GM12873 (cell line): ENCODE results near the gene ACOX1.

Experiments
- TF ChIP-seq, protein P1 (sequence below): IDR thresholded peaks from 2 replicates; pipeline ENCODE4 v1.5.1; 2012; ENCODE audit warnings: low read depth, mild to moderate bottlenecking, moderate library complexity, low read length, control low read depth; ENCODE audit not compliant: insufficient read depth; ENCODE audit errors: missing control alignments

The ACOX1 gene

DNA sequence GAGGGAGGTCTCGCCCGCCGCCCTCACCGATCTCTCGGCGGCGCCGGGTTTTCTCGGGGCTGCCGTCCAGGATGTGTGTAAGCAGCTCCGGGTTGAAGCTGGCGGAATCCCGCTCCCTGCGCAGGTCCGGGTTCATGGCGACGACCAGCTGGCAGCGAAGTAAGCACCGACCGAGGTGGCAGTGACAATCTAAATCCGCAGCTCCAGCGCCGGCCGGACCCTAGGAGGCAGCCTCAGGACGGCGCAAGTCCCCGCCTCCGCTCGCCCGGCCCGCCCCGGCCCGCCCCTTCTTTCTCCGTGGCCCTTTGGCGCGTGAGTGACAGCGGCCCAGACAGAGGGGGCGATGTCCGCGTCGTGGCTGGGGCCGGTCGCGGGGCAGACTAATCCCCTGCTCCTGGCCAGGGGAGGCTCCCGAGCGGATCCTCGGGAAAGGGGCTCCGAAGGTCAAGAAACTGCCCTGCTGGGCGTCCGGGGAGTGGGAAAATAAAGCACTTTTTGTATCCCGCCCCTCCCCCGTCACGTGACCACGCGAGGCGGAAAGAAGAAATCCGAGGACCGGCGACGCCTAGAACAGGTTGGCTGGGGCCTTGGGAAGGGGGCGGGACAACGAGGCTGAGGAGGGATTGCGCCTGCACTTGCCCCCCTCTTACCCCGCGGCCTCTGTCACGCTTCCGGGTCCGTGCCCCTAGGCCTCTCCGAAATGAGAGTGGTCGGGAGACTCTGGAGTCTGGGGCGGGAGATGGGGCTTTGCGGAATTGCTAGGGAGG, at the start of gene ACOX1, which contains the start of gene TEN1:
Gene ACOX1, minus strand, starts transcription at position 229 of the 767 bp plus-strand sequence. Its CDS starts 93 bp downstream, at position 136.
Gene TEN1, plus strand, starts transcription at position 303 of the 767 bp plus-strand sequence. CDS start 6,953 bp downstream, outside the sequence.
- TF ChIP-seq, protein P1, sequence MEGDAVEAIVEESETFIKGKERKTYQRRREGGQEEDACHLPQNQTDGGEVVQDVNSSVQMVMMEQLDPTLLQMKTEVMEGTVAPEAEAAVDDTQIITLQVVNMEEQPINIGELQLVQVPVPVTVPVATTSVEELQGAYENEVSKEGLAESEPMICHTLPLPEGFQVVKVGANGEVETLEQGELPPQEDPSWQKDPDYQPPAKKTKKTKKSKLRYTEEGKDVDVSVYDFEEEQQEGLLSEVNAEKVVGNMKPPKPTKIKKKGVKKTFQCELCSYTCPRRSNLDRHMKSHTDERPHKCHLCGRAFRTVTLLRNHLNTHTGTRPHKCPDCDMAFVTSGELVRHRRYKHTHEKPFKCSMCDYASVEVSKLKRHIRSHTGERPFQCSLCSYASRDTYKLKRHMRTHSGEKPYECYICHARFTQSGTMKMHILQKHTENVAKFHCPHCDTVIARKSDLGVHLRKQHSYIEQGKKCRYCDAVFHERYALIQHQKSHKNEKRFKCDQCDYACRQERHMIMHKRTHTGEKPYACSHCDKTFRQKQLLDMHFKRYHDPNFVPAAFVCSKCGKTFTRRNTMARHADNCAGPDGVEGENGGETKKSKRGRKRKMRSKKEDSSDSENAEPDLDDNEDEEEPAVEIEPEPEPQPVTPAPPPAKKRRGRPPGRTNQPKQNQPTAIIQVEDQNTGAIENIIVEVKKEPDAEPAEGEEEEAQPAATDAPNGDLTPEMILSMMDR, result peak; percentile 26

DNA sequence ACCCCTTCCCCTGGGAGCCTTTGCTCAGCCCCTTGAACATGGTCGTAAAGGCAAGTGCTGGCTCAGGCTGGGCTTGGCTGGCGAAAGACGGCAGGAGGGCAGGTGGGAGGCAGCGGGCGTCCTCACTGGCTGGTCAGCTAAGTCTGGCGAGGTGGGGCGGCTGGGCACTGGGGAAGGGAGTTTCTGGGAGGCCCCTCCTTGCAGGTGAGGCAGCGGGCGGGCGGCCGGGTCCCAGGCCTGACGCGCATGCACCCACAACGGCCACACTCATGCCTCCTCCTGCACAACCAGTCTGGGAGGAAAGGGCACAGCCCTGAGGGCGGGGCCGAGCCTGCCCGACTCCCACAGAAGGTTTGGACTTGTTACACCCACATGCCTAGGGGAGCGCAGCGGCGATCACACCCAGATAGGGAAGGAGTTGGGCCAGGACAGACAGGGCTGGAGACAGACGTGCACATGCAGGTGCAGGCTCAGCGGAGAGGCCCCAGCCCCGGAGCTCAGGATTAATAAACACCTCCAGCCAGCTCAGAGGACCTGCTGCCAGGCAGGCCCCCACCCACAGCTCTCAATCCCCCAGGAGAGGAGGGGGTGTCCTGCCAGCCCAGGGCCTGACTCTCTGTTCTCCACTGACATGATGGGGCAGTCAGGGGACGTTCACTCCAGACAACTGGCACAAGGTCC, 48.3 kb upstream of the ACOX1 start, which contains the start of gene EVPL:
Gene EVPL, minus strand, starts transcription at position 148 of the 681 bp plus-strand sequence. Its CDS starts 108 bp downstream, at position 40.
- TF ChIP-seq, protein P1, result no peak

DNA sequence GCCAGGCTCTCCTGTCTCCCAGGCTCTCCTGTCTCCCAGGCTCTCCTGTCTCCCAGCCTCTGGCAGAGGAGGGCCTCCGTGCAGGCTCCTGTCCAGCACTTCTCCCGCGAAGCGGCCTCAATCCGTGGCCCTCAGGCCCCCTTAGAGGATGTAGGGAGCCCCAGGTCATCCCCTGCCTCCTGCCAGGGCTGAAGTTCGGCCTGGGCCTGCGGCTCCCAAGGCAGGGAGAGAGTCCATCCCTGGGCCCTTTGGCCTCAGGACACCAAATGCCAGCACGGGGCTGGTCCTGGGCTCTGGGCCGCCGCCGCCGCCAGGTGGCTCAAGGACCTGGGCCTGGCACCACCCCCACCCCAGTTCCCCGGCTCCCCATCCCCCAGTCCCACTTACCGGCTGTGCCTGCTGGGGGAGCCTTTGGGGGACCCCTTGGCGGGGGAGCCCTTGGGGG, 47.8 kb upstream of the ACOX1 start:
- TF ChIP-seq, protein P1, result no peak

DNA sequence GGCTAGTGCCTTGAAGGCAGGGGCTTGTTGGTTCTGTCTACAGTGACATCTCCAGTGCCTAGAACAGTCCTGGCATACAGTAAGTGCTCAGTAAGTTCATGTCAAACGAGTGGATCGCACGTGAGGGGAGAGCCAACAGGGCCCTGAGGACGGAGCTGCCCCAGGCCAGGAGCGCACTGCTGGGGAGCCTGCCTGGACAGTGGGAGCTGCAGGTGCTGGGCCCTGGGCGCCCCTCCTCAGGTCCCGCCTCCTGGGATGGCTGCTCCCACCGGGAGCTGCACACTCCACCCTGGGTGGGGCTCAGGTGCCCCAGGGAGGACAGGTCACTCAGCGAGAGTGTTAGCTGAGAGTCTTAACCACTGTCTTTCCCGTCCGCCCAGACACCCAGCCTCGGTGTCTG, 46.3 kb upstream of the ACOX1 start:
- TF ChIP-seq, protein P1, result no peak

DNA sequence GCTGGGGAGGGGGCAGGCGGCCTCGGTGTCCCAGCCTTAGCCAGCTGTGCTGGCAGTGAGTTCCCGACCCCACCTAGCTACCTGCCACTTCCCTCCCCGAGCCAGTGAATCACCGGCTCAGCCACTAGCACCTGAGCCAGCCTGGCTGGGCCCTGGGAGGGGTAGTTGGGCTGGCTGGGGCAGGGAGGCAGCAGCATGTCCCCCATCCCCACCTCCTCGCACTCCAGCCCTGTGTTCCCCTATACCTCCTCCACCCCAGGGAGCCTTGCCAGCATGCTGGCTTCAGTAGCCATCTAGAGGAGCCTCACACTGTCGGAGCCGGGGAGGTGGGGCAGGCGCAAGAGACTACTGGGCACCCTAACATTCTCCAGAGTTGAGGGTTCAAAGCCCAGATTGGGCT, 45.4 kb upstream of the ACOX1 start:
- TF ChIP-seq, protein P1, result no peak

DNA sequence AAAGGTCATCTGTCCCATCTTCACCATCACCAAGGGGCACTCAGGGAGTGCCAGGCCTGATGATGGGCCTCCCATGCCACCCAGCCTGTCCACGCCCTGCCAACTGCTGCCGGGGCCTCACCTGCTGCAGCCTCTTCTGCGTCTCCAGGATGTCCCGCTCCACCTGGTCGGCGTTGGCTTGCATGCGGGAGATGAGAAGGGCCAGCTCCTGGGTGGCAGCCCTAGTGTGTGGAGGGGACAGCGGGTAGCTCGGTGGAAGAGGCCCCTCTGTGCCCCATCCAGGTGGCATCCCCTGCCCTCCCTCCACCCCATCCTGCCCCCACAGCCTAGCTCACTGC, 44.9 kb upstream of the ACOX1 start:
- TF ChIP-seq, protein P1, result no peak

DNA sequence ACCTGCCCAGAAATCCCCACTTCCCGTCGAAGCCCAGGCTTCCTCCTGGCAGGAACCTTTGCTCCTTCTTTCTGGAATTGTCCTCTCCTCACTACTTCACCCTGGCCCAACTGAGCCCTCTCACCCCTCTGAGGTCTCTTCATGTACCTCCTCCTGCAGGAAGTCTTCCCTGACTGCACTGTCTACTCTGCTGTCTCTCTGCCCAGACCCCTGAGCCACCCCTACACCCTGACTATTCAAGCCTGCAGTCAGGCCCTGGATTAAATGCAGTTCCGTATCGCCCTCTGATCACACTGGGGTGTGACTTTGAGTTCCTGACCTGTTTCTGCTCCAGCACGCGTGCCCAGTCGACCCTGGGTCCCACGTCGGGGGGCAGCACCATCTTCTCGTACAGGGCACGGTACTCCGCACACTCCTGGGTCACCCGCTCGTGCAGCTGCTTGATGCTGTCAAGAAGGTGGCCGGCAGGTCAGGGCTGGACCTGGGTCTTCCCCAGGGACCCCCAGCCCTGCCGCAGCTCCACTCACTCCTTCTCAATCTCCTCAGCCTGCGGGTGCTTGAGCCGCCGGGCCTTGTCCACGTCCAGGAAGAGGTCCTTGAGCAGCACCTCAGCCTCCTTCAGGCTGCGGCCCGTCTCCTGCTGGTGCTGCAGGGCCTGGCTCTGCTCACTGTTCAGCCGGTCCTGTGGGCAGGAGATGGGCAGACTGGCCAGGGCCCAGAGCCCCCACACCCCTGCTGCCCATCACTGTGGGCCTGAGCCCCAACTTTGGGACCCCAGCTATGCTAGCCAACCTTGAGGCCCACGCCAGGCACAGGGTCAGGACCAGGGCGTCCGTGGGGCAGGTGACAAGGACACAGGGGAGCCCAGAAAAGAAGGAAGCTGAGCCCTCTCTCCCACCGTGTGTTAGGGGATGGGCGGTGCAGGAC, 44.3 kb upstream of the ACOX1 start:
- TF ChIP-seq, protein P1, result no peak
